Measurements from ENCODE around the gene CFAP46.
"Not testable (repeated sequence)": the region's sequence is repeated elsewhere in the genome, so short reads cannot be mapped to it uniquely, and the experiment has no call there.

- not testable (repeated sequence) for TF ChIP-seq ZFP30, CSDC2, ZNF8 (CRISPR knock-in tag; IDR thresholded peaks at IDR 0.05)
These were observed 19.0 kb downstream of the CFAP46 start for GRCh38 chr10:132923384-132923783.

All from SK-N-SH treated with all-trans-retinoic acid at 6 μM for 48 hours (cell line).